Stomach (tissue), 9 donors: ENCODE measurements around the gene SEMA7A. TPM values are rescaled to one million over a fixed set of nuclear protein-coding genes. Genes with fewer than 3 reads are reported as not detected.

ENCODE experiments used
- DNase-seq, 2 donors: peaks; one replicate each; pipeline versions ENCODE4 v3.0.0 to v3.0.0-alpha.2; 2013 to 2019
- H3K27ac ChIP-seq, 5 donors: fragments of 200-600 bp in 4 of 5; sonication (generic) in 4 of 5; one replicate each; pipeline ENCODE4 v1.5.1; 2013 to 2019; ENCODE audit warnings: mild to moderate bottlenecking in 1 of 5, moderate library complexity in 1 of 5
- H3K27me3 ChIP-seq, 3 donors: fragments of 200-600 bp; sonication (generic); one replicate each; pipeline ENCODE4 v1.5.1; 2017 to 2019; ENCODE audit warnings: mixed run types in 1 of 3
- H3K36me3 ChIP-seq, 4 donors: fragments of 200-600 bp; sonication (generic); 1 replicate in 3 of 4; 2 replicates in 1 of 4; pipeline ENCODE4 v1.5.1; 2016 to 2019
- H3K4me1 ChIP-seq, 4 donors: fragments of 200-600 bp; sonication (generic); one replicate each; pipeline ENCODE4 v1.5.1; 2016 to 2019
- H3K4me3 ChIP-seq, 4 donors: fragments of 200-600 bp; sonication (generic) in 3 of 4; one replicate each; pipeline ENCODE4 v1.5.1; 2016 to 2019; ENCODE audit warnings: mild to moderate bottlenecking in 1 of 4
- H3K9me3 ChIP-seq, 4 donors: fragments of 200-600 bp; sonication (generic); one replicate each; pipeline ENCODE4 v1.5.1; 2016 to 2019
- EP300 ChIP-seq: sonication (generic); formaldehyde crosslinking; IDR thresholded peaks from one replicate; pipeline ENCODE4 v1.6.1; 2017; ENCODE audit warnings: antibody characterized with exemption
- POLR2A ChIP-seq, 4 donors: fragments of 450-650 bp; IDR thresholded peaks; one replicate each; pipeline ENCODE4 v1.6.1; 2016; ENCODE audit warnings: antibody characterized with exemption in 4 of 4, control low read depth in 2 of 4, mild to moderate bottlenecking in 1 of 4, moderate library complexity in 1 of 4
- POLR2AphosphoS5 ChIP-seq, 3 donors: sonication (generic); formaldehyde crosslinking; IDR thresholded peaks; one replicate each; pipeline ENCODE4 v1.6.1; 2016; ENCODE audit warnings: antibody characterized with exemption in 3 of 3
- WGBS, 5 donors: extraction: QIAGEN DNeasy Blood & Tissue Kit in 3 of 5; methylation state at CpG; one replicate each; pipeline versions ENCODE4 v1.1.5 to v1.1.7; 2013 to 2018; 5-methylcytosine and 5-hydroxymethylcytosine counted together
- intact Hi-C: fragments of 100-400 bp; cut with DNase I; formaldehyde crosslinking; loops from one replicate; pipeline ENCODE4 v1.15.1; 2023; ENCODE audit warnings: low total_unique reads
- polyA plus RNA-seq, 3 donors: library from polyadenylated mRNA; stranded (reverse); fragments of 200-250 nt; gene quantifications; one replicate each; pipeline ENCODE4 v1.2.3, GENCODE V29; 2013
- total RNA-seq, 5 donors: library from RNA; depleted of rRNA; stranded (reverse); fragments of >200 nt; gene quantifications; one replicate each; pipeline versions ENCODE4 v1.1.0 to v1.2.3, GENCODE V29; 2014 to 2016
- TF ChIP-seq, protein P1 (sequence below), 7 experiments: fragments of 450-650 bp in 4 of 7; fragments of 200-600 bp in 3 of 7; sonication (generic) in 3 of 7; IDR thresholded peaks; one replicate each; pipeline ENCODE4 v1.5.1; 2016 to 2019; ENCODE audit warnings: antibody characterized with exemption in 7 of 7, control low read depth in 2 of 7, mild to moderate bottlenecking in 1 of 7
- donor health status: healthy with polysubstance abuse.
- donor health status: Bipolar disorder and iron deficiency.
- donor health status: healthy.

The SEMA7A gene
- total and polyA plus RNA-seq, 8 donors, result 0.31 to 3.5 (median 2.1) TPM; not detected in 2

DNA sequence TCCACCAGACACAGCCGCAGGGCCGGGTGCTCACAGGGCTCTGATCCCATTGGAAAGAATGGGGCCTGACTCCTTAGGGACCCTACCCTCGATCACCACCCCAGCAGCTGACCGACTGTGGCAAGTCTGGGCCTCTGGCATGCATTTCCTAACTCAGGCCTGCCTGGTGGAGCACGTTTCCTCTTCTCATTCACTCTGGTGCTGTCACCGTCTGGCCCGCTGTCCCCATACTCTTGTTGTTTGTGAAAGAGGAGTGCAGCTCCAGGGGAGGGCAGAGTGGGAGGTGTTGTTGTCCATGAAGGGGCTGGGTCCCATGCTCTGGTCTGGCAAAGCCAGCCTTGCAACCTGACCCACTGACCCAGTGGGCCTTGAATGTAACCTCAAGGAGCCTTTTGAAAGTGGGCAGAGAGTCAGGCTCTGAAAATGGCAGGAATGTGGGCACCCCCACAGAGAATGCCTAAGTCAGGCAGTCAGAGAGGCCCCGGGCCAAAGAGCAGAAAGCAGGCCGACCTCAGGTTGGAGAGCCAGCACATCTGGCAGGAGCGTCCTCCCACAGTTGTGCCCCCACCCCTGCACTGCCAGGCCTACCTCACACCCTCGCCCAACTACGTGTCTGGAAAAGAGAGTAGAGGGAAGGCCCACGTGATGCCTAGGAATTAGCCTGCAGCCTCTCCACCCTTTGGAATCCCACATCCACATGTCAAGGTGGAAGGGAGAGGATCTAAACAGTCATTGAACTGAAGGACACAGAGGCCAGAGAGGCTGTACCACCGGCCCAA lies 10.9 kb downstream of the SEMA7A start:
- Histone ChIP-seq H3K27ac (peak overlapping the region in 1 of 5 donors; percentile 39), H3K4me1 (peaks cover 0 to 24% (median 1%) of the 10 kb centered on the region in 4 donors), H3K9me3 (no peaks in the 10 kb centered on the region), H3K27me3 (no peaks in the 10 kb centered on the region), H3K4me3 (no peak overlapping the region), H3K36me3 (no peaks in the 10 kb centered on the region)
- TF ChIP-seq POLR2AphosphoS5 (IDR thresholded peaks at IDR 0.05) (no peak), EP300 (no peak), POLR2A (IDR thresholded peaks at IDR 0.05) (no peak)
- TF ChIP-seq, protein P1, sequence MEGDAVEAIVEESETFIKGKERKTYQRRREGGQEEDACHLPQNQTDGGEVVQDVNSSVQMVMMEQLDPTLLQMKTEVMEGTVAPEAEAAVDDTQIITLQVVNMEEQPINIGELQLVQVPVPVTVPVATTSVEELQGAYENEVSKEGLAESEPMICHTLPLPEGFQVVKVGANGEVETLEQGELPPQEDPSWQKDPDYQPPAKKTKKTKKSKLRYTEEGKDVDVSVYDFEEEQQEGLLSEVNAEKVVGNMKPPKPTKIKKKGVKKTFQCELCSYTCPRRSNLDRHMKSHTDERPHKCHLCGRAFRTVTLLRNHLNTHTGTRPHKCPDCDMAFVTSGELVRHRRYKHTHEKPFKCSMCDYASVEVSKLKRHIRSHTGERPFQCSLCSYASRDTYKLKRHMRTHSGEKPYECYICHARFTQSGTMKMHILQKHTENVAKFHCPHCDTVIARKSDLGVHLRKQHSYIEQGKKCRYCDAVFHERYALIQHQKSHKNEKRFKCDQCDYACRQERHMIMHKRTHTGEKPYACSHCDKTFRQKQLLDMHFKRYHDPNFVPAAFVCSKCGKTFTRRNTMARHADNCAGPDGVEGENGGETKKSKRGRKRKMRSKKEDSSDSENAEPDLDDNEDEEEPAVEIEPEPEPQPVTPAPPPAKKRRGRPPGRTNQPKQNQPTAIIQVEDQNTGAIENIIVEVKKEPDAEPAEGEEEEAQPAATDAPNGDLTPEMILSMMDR (IDR thresholded peaks at IDR 0.05), result no peak
- no peak for DNase-seq
- intact Hi-C loops, result no loop called here
- WGBS, 5 donors, result 80 to 89% (median 88%) methylated on average over 14 of the region's 14 CpGs

DNA sequence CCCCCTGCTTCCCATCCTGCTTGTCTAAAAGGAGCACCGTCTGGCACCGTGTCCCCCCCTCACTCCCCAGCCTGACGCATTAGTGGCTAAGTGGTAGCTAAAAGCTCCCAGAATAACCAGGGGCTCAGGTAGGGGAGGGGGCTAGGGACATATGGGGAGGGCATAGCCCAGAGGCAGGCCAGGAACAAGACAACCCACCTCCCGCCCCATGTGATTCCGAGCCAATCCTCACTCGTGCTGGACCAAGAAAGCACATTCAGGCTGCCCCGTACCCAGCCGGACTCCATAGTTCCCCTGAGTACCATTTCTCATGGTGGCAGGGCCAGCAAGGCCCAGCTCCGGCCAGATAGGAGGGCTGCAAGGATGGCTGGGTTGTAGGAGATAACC lies 11.5 kb downstream of the SEMA7A start:
- intact Hi-C loops, result no loop called here
- TF ChIP-seq, protein P1 (IDR thresholded peaks at IDR 0.05), result no peak
- TF ChIP-seq EP300, result no peak
- peaks cover 0 to 24% (median 1%) of the 10 kb centered on the region in 4 donors for H3K4me1 ChIP-seq
- H3K4me3 ChIP-seq, result no peak overlapping the region
- H3K27ac ChIP-seq, result peak overlapping the region in 1 of 5 donors; percentile 39
- H3K9me3 ChIP-seq, result no peaks in the 10 kb centered on the region
- no peak for DNase-seq
- peaks cover 0 to 5% (median 0%) of the 10 kb centered on the region in 4 donors for H3K36me3 ChIP-seq
- no peaks in the 10 kb centered on the region for H3K27me3 ChIP-seq
- 79 to 91% (median 88%) methylated on average over 9 of the region's 9 CpGs for WGBS, 5 donors

DNA sequence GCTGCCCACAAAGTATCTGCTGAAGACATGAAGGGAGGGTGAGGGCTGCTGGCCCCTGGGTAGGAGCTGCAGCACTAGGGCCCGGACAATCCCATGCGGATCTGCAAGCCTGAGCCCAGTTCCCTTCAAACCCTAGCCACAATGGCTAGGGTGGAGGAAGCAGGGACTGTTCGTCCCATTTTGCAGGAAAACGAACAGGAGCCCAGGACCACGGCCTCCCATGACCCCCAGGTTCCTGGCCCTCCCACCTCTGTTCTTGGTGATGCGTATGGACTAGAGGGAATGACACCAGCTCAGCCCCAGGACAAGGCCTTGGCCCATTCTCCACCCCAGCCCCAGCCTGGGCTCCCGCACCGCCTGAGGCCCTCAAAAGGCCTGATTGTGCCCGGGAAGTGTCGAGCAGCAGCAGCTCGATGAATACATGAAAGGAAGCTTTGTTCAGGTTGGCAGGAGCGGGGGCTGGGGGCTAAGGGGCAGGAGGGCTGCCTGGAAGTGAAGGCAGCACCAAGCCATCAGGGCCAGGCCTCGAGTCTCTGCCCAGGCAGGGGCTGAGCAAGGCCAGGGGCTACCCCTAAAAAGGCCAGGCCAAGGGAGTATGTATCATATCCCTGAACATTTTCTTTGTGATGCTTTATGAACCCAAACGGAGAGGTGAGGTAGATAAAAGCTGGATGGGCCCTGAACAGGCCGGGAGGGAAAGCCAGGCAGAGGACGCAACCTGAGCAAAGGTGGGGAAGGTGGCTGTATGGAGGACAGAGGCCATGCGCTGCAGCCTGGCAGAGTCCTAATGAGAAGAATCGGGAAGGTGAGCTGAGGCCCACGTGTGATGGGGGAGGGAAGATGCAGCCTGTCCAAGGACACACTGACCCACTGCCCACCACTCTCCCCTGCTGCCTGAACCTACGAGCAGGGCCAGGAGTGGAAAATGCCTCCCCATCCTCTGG lies 12.2 kb downstream of the SEMA7A start:
- intact Hi-C loops, result no loop called here
- Histone ChIP-seq H3K9me3 (no peaks in the 10 kb centered on the region), H3K4me1 (peaks cover 0 to 24% (median 1%) of the 10 kb centered on the region in 4 donors), H3K27ac (no peak overlapping the region), H3K36me3 (peaks cover 0 to 11% (median 0%) of the 10 kb centered on the region in 4 donors), H3K4me3 (no peak overlapping the region), H3K27me3 (no peaks in the 10 kb centered on the region)
- peak in 1 of 2 donors; percentile 48 for DNase-seq
- 87 to 89% (median 88%) methylated on average over 15 to 20 of the region's 20 CpGs for WGBS, 5 donors
- TF ChIP-seq, protein P1 (IDR thresholded peaks at IDR 0.05), result no peak
- TF ChIP-seq EP300, result no peak

DNA sequence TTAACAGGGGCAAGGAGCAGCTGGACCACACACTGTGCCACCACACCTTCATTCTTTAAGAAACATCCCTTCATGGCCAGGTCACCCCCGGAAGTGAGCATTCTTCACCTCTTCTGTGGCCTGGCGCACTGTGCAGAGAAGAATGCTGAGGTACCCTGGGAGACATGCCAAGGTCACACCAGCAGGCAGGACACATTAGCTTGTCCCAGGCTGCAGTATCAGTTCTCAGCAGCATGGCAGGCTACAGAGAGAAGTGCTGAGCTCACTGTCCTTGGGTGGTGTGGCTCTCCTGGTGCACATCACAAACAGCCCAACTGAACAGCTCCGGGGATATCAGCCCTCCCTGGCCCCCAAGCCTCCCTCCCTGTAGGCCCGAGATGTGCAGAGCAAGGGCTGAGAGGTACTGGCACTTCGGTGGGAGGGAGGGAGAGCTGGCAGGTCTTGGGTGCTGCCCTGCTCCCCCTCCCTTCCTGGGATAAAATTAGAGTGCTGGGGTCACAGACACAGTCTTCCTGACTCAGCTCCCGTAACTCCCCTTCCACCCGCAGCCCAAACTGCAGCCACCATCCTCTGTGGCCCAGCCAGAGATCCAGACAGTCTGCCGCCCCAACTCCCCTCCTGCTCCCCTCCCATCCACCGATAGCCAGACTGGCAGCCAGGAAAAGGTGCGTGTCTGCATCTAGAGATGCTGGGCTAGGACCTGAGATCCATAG lies 13.4 kb downstream of the SEMA7A start:
- Histone ChIP-seq H3K36me3 (peaks cover 0 to 24% (median 5%) of the 10 kb centered on the region in 4 donors), H3K4me1 (peaks cover 0 to 24% (median 1%) of the 10 kb centered on the region in 4 donors), H3K9me3 (no peaks in the 10 kb centered on the region), H3K4me3 (no peak overlapping the region), H3K27ac (no peak overlapping the region), H3K27me3 (no peaks in the 10 kb centered on the region)
- 59 to 83% (median 81%) methylated on average over 5 to 10 of the region's 10 CpGs for WGBS, 5 donors
- peak in 1 of 2 donors; percentile 28 for DNase-seq
- TF ChIP-seq POLR2A (IDR thresholded peaks at IDR 0.05) (no peak), POLR2AphosphoS5 (IDR thresholded peaks at IDR 0.05) (no peak), EP300 (no peak)
- TF ChIP-seq, protein P1 (IDR thresholded peaks at IDR 0.05), result no peak
- intact Hi-C loops, result no loop called here
